Neuron (in vitro differentiated cells): ENCODE measurements around the gene FXYD6.
"Not testable (repeated sequence)": the region's sequence is repeated elsewhere in the genome, so short reads cannot be mapped to it uniquely, and the experiment has no call there.

Source experiments
- H2AFZ ChIP-seq: one replicate; pipeline ENCODE4 v1.6.1; 2013; ENCODE audit warnings: low read depth, mild to moderate bottlenecking, inconsistent platforms, low read length, moderate library complexity
- H3K27me3 ChIP-seq: one replicate; pipeline ENCODE4 v1.6.1; 2013; ENCODE audit warnings: low read length; ENCODE audit not compliant: insufficient read depth
- H3K36me3 ChIP-seq: one replicate; pipeline ENCODE4 v1.6.1; 2013; ENCODE audit warnings: low read length; ENCODE audit not compliant: insufficient read depth
- H3K4me1 ChIP-seq: one replicate; pipeline ENCODE4 v1.6.1; 2013; ENCODE audit warnings: low read length; ENCODE audit not compliant: insufficient read depth
- H3K4me3 ChIP-seq: 2 replicates; pipeline ENCODE4 v1.5.1; 2013; ENCODE audit warnings: mild to moderate bottlenecking, low read length, moderate library complexity
- H3K9me3 ChIP-seq: one replicate; pipeline ENCODE4 v1.6.1; 2013; ENCODE audit warnings: low read length

The FXYD6 gene

GRCh38 chr11:117820071-117820470, 56.4 kb downstream of the FXYD6 start:
- H3K27me3 ChIP-seq, result peaks cover 20% of the 10 kb centered on the region

GRCh38 chr11:117819096-117820040, 57.1 kb downstream of the FXYD6 start:
- Histone ChIP-seq H3K4me3 (no peak overlapping the region), H3K27me3 (peaks cover 15% of the 10 kb centered on the region), H3K4me1 (peaks cover 30% of the 10 kb centered on the region), H3K9me3 (no peaks in the 10 kb centered on the region), H3K36me3 (no peaks in the 10 kb centered on the region), H2AFZ (no peak overlapping the region)

More at GRCh38 chr11:117820071-117820470, 56.4 kb downstream of the FXYD6 start:
- no peaks in the 10 kb centered on the region for H3K36me3 ChIP-seq
- no peak overlapping the region for H2AFZ ChIP-seq
- H3K4me3 ChIP-seq, result no peak overlapping the region
- H3K9me3 ChIP-seq, result no peaks in the 10 kb centered on the region
- H3K4me1 ChIP-seq, result peaks cover 23% of the 10 kb centered on the region

GRCh38 chr11:117818041-117818873, 58.2 kb downstream of the FXYD6 start:
- H2AFZ ChIP-seq, result no peak overlapping the region
- no peaks in the 10 kb centered on the region for H3K36me3 ChIP-seq
- H3K4me3 ChIP-seq, result no peak overlapping the region
- peaks cover 5% of the 10 kb centered on the region for H3K27me3 ChIP-seq
- H3K9me3 ChIP-seq, result no peaks in the 10 kb centered on the region
- peaks cover 32% of the 10 kb centered on the region for H3K4me1 ChIP-seq

- peaks cover 32% of the 10 kb centered on the region for H3K4me1 ChIP-seq
- H2AFZ ChIP-seq, result no peak overlapping the region
- H3K27me3 ChIP-seq, result no peaks in the 10 kb centered on the region
- H3K4me3 ChIP-seq, result no peak overlapping the region
- H3K36me3 ChIP-seq, result no peaks in the 10 kb centered on the region
- no peaks in the 10 kb centered on the region for H3K9me3 ChIP-seq
Measured at GRCh38 chr11:117817368-117818040, 59.0 kb downstream of the FXYD6 start.

GRCh38 chr11:117816846-117817367, 59.6 kb downstream of the FXYD6 start:
- no peak overlapping the region for H2AFZ ChIP-seq

GRCh38 chr11:117816151-117816741, 60.2 kb downstream of the FXYD6 start:
- Histone ChIP-seq H3K9me3 (no peaks in the 10 kb centered on the region), H3K4me3 (no peak overlapping the region), H2AFZ (no peak overlapping the region), H3K4me1 (peaks cover 32% of the 10 kb centered on the region), H3K27me3 (no peaks in the 10 kb centered on the region), H3K36me3 (no peaks in the 10 kb centered on the region)

More at GRCh38 chr11:117816846-117817367, 59.6 kb downstream of the FXYD6 start:
- Histone ChIP-seq H3K27me3 (no peaks in the 10 kb centered on the region), H3K36me3 (no peaks in the 10 kb centered on the region), H3K4me3 (no peak overlapping the region), H3K4me1 (peaks cover 32% of the 10 kb centered on the region), H3K9me3 (no peaks in the 10 kb centered on the region)

GRCh38 chr11:117815262-117815803, 61.1 kb downstream of the FXYD6 start:
- Histone ChIP-seq H2AFZ (no peak overlapping the region), H3K4me3 (no peak overlapping the region), H3K27me3 (no peaks in the 10 kb centered on the region), H3K4me1 (peaks cover 32% of the 10 kb centered on the region), H3K36me3 (no peaks in the 10 kb centered on the region), H3K9me3 (no peaks in the 10 kb centered on the region)

- Histone ChIP-seq H3K27me3 (no peaks in the 10 kb centered on the region), H3K9me3 (no peaks in the 10 kb centered on the region), H3K4me1 (peaks cover 32% of the 10 kb centered on the region), H3K36me3 (no peaks in the 10 kb centered on the region), H2AFZ (no peak overlapping the region), H3K4me3 (no peak overlapping the region)
Measured at GRCh38 chr11:117814766-117815261, 61.6 kb downstream of the FXYD6 start.

- no peak overlapping the region for H2AFZ ChIP-seq
- H3K27me3 ChIP-seq, result no peaks in the 10 kb centered on the region
- no peak overlapping the region for H3K4me3 ChIP-seq
Measured at GRCh38 chr11:117814204-117814765, 62.2 kb downstream of the FXYD6 start.

GRCh38 chr11:117810056-117810451, 66.4 kb downstream of the FXYD6 start:
- not testable (repeated sequence) for H3K4me3 ChIP-seq, H3K9me3 ChIP-seq, H3K4me1 ChIP-seq, H3K27me3 ChIP-seq, H3K36me3 ChIP-seq, H2AFZ ChIP-seq

More at GRCh38 chr11:117814204-117814765, 62.2 kb downstream of the FXYD6 start:
- H3K36me3 ChIP-seq, result no peaks in the 10 kb centered on the region
- H3K9me3 ChIP-seq, result no peaks in the 10 kb centered on the region
- H3K4me1 ChIP-seq, result peaks cover 32% of the 10 kb centered on the region

- Histone ChIP-seq H3K36me3 (no peaks in the 10 kb centered on the region), H3K9me3 (no peaks in the 10 kb centered on the region), H3K4me3 (no peak overlapping the region), H3K4me1 (peaks cover 3% of the 10 kb centered on the region), H3K27me3 (peaks cover 2% of the 10 kb centered on the region), H2AFZ (no peak overlapping the region)
Measured at GRCh38 chr11:117809236-117810055, 67.0 kb downstream of the FXYD6 start.
